GM21619 (cell line): ENCODE data around the gene PTRH1.
A peak's percentile ranks its signal among the peaks of the same experiment; 100 is the strongest.

ENCODE experiments used
- ATAC-seq: cut with Tn5 transposase; IDR thresholded peaks from one replicate; pipeline ENCODE4 v1.9.1; 2021; ENCODE audit not compliant: unreplicated experiment

The PTRH1 gene

GRCh38 chr9:127741831-127742434, 26.5 kb upstream of the PTRH1 start:
- ATAC-seq: no peak

- no peak for ATAC-seq
These were observed 24.3 kb upstream of the PTRH1 start for GRCh38 chr9:127739614-127740330.

GRCh38 chr9:127738666-127739065, 23.2 kb upstream of the PTRH1 start:
- ATAC-seq: no peak

GRCh38 chr9:127735530-127736185, 20.2 kb upstream of the PTRH1 start:
- peak; percentile 7 for ATAC-seq

- peak; percentile 78 for ATAC-seq
These were observed 19.5 kb upstream of the PTRH1 start, which contains the start of gene TOR2A for GRCh38 chr9:127734747-127735529. Gene TOR2A, minus strand, starts transcription at chr9:127735294. Its CDS starts 24 bp downstream, at chr9:127735270.

- no peak for ATAC-seq
These were observed 18.8 kb upstream of the PTRH1 start for GRCh38 chr9:127734247-127734746.

- ATAC-seq: no peak
These were observed 18.2 kb upstream of the PTRH1 start for GRCh38 chr9:127733614-127734013.

- no peak for ATAC-seq
These were observed 17.0 kb upstream of the PTRH1 start for GRCh38 chr9:127732444-127732843.

- ATAC-seq: no peak
These were observed 16.5 kb upstream of the PTRH1 start for GRCh38 chr9:127731938-127732337.

GRCh38 chr9:127730799-127731410, 15.4 kb upstream of the PTRH1 start:
- ATAC-seq: no peak

- no peak for ATAC-seq
These were observed 14.8 kb upstream of the PTRH1 start for GRCh38 chr9:127730262-127730661.

- no peak for ATAC-seq
These were observed 14.2 kb upstream of the PTRH1 start for GRCh38 chr9:127729522-127730256.

GRCh38 chr9:127728808-127729207, 13.3 kb upstream of the PTRH1 start:
- no peak for ATAC-seq

- ATAC-seq: no peak
These were observed 11.4 kb upstream of the PTRH1 start for GRCh38 chr9:127726871-127727270.

GRCh38 chr9:127724012-127724411, 8.5 kb upstream of the PTRH1 start:
- ATAC-seq: no peak

GRCh38 chr9:127723444-127723843, 8.0 kb upstream of the PTRH1 start:
- ATAC-seq: no peak

GRCh38 chr9:127723013-127723412, 7.5 kb upstream of the PTRH1 start:
- ATAC-seq: no peak

GRCh38 chr9:127722055-127722745, 6.7 kb upstream of the PTRH1 start:
- ATAC-seq: no peak

- ATAC-seq: no peak
These were observed 5.9 kb upstream of the PTRH1 start for GRCh38 chr9:127721391-127721821.
